HAP-1 (cell line): Measurements from ENCODE around the gene GNAL.

Experiments used
- DNase-seq, 2 experiments: peaks; one replicate each; pipeline ENCODE4 v3.0.0-alpha.2; 2016 to 2020; ENCODE audit warnings: low spot score in 2 of 2
- H3K27me3 ChIP-seq: fragments of 250-450 bp; sonication (Bioruptor Pico); 2 replicates; pipeline ENCODE4 v1.5.1; 2020; ENCODE audit warnings: low read depth, mild to moderate bottlenecking, moderate library complexity
- H3K36me3 ChIP-seq: fragments of 250-450 bp; sonication (Bioruptor Pico); replicated peaks from 2 replicates; pipeline ENCODE4 v1.5.1; 2020; ENCODE audit warnings: mild to moderate bottlenecking
- H3K4me1 ChIP-seq: fragments of 250-450 bp; sonication (Bioruptor Pico); 2 replicates; pipeline ENCODE4 v1.5.1; 2020; ENCODE audit warnings: mild to moderate bottlenecking
- H3K4me3 ChIP-seq: fragments of 250-450 bp; sonication (Bioruptor Pico); 2 replicates; pipeline ENCODE4 v1.5.1; 2020; ENCODE audit warnings: mild to moderate bottlenecking, moderate library complexity
- H3K9me3 ChIP-seq: fragments of 250-450 bp; sonication (Bioruptor Pico); 2 replicates; pipeline ENCODE4 v1.5.1; 2020; ENCODE audit warnings: mild to moderate bottlenecking, moderate library complexity
- in situ Hi-C: fragments of 300-500 bp; cut with MboI; formaldehyde crosslinking; loops from 3 replicates; pipeline ENCODE4 v1.14.3; 2020; ENCODE audit warnings: low sequenced_read_pairs, inconsistent platforms, mixed read lengths

Gene GNAL

DNA sequence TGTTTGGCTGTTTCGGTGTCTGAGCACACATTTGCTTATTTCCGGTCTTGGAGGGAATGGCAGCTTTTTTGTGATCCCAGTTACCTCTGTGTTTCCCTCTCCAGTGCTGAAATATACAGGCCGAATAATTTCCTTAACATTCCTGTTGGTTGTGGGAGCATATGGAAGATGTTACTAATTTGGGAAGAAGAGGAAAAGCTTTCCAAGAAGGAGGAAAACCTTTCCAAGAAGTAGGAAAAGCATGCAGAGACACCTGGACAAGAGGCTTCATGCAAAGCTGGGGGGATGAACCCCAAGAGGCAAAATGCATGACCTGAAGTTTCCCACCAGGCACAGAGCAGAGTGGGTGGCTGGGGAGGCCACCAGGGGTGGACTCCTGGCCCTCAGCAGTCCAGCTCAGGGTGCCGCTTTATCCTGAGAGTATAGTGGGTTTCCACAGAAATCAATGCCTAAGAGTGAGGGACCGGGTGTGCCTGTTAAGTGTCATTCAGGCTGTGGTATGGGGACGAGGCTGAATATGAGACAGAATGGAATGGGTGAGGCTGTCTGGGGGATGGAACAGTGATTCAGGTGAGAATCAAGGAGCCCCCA lies 25.5 kb upstream of the GNAL start:
- H3K4me1 ChIP-seq: no peaks in the 10 kb centered on the region
- no peak for DNase-seq
- H3K36me3 ChIP-seq: no peaks in the 10 kb centered on the region
- H3K9me3 ChIP-seq: no peaks in the 10 kb centered on the region
- in situ Hi-C loops: no loop called here
- no peak overlapping the region for H3K4me3 ChIP-seq
- H3K27me3 ChIP-seq: peaks cover 3% of the 10 kb centered on the region

DNA sequence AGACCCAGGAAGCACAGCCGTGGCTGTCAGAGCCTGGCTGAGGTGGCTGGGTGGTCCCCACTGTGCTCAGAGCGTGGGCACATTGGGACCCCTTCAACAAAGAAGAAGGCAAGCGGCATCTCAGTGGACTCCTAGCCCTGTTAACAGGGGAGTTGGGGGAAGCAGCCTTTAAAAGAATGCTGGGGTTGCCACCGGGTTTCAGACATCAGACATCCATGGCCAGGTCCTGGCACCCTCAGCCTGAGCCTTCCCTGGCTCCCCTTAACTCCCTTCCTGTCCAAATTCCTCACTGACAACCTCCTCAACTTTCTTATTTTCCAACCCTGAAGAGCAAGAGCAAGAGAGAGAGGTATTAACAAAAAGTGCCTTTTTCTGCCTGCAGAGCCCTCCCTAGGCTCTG lies 24.8 kb upstream of the GNAL start:
- H3K9me3 ChIP-seq: no peaks in the 10 kb centered on the region
- H3K4me3 ChIP-seq: no peak overlapping the region
- H3K4me1 ChIP-seq: no peaks in the 10 kb centered on the region
- H3K27me3 ChIP-seq: peaks cover 3% of the 10 kb centered on the region; the same call in 1 of the 2 replicates
- in situ Hi-C loops: no loop called here
- no peak for DNase-seq
- H3K36me3 ChIP-seq: no peaks in the 10 kb centered on the region

DNA sequence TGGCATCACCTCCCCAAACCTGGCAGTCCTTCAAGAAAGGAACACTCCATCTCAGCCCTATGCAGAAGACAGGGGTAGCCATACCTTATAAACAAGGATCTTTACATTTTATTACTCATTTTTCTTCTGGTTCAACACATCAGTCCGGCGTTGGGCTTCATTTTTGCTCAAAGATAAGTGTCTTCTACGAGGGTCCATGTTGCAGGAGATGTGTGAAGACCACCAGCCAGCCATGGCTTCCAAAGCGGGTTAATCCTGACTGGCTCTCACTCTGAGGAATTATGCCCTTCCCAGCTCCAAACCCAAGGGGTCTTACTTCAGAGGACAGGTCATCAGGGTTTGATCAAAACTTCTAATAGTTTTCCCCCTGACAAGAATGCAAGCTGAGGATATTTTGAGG lies 23.9 kb upstream of the GNAL start:
- Histone ChIP-seq H3K27me3 (peaks cover 3% of the 10 kb centered on the region; the same call in 1 of the 2 replicates), H3K9me3 (no peaks in the 10 kb centered on the region), H3K4me1 (no peaks in the 10 kb centered on the region), H3K36me3 (no peaks in the 10 kb centered on the region), H3K4me3 (no peak overlapping the region)
- DNase-seq: no peak
- in situ Hi-C loops: no loop called here

DNA sequence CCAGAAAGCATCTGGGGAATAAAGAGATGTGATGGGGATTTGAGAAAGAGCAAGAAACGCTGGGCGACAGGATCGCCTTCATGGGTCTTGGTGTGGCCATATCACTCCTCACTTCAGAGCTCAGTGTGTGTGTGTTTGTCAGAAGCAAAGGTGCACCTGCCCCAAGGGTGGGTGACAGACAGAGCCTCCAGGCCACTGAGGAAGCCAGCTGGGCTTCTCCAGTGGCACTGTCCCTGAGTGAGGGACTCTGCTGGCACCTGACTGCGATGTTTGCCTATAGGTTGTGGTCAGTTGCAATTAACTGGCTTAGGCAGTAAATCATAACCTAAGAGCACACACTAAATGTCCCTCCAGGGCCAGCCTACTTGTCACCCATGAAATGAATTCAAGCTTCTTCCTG lies 23.5 kb upstream of the GNAL start:
- H3K4me1 ChIP-seq: no peaks in the 10 kb centered on the region
- no peaks in the 10 kb centered on the region for H3K9me3 ChIP-seq
- in situ Hi-C loops: no loop called here
- no peaks in the 10 kb centered on the region for H3K36me3 ChIP-seq
- H3K27me3 ChIP-seq: peaks cover 3% of the 10 kb centered on the region; the same call in 1 of the 2 replicates
- no peak for DNase-seq
- no peak overlapping the region for H3K4me3 ChIP-seq

- Histone ChIP-seq H3K4me1 (no peaks in the 10 kb centered on the region), H3K27me3 (peaks cover 3% of the 10 kb centered on the region; the same call in 1 of the 2 replicates), H3K36me3 (no peaks in the 10 kb centered on the region), H3K4me3 (no peak overlapping the region), H3K9me3 (no peaks in the 10 kb centered on the region)
- in situ Hi-C loops: no loop called here
- DNase-seq: no peak
Measured at GRCh38 chr18:11666176-11666575, 22.9 kb upstream of the GNAL start.

- Histone ChIP-seq H3K36me3 (no peaks in the 10 kb centered on the region), H3K9me3 (no peaks in the 10 kb centered on the region), H3K4me3 (no peak overlapping the region), H3K27me3 (peaks cover 3% of the 10 kb centered on the region; the same call in 1 of the 2 replicates), H3K4me1 (no peaks in the 10 kb centered on the region)
- in situ Hi-C loops: no loop called here
- no peak for DNase-seq
Measured at GRCh38 chr18:11666831-11667230, 22.2 kb upstream of the GNAL start.

DNA sequence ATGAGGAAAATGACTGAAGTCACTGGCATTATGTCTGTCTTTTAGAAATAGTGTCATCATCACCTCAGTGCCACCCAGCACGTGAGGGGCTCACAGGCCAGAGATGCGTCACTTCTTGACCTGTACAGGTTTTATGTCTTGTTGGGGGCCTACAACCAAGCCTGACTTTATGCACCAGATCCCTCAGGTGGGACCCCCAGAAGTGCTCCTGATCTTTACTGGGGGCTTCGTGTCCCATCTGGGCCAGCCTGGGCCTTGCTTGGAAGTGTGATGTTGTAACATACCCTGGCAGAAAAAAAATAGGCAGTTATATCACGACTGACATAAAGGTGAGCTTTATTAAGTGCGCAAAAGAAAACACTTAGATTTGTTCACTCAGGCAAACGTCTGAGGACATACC lies 21.5 kb upstream of the GNAL start:
- Histone ChIP-seq H3K4me1 (no peaks in the 10 kb centered on the region), H3K36me3 (no peaks in the 10 kb centered on the region), H3K9me3 (no peaks in the 10 kb centered on the region), H3K27me3 (peaks cover 3% of the 10 kb centered on the region; the same call in 1 of the 2 replicates), H3K4me3 (no peak overlapping the region)
- in situ Hi-C loops: no loop called here
- no peak for DNase-seq

DNA sequence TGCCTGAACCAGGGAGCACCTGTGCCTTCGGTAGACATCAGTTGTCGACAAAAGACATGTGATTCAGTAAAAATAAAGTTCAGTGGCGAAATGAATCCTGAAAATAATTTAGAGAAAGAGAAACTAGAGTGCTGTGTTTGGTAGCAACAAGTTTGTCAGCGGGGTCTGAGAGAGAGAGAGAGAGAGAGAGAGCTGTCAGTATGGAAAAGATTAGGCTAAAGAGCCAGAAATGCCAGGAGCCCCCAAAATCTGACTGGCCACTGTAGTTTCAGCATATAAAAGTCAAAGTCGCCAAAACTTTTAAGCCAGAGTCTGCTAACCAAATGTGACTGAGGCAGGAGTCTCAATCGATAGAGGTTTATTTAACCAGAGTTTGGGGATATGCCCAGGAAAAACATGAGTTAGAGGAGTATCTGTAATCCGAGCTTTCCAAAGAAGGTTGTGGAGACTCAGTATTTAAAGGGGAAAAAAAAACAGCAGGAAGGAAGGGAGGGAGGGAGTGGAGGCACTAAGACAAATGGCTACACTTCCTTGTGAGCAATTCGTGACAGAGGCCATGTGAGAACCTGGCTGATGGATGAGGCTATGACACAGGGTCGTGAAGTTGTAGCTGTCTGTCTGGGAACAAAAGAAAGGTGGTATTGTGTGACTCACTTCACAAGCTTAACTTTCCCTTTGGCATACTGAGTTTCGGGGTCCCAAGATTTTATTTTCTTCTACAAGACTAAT lies 20.5 kb upstream of the GNAL start:
- in situ Hi-C loops: no loop called here
- Histone ChIP-seq H3K4me1 (no peaks in the 10 kb centered on the region), H3K9me3 (no peaks in the 10 kb centered on the region), H3K36me3 (no peaks in the 10 kb centered on the region), H3K27me3 (peaks cover 3% of the 10 kb centered on the region; the same call in 1 of the 2 replicates), H3K4me3 (no peak overlapping the region)
- no peak for DNase-seq

GRCh38 chr18:11669271-11669947 lies 19.7 kb upstream of the GNAL start:
- Histone ChIP-seq H3K9me3 (no peaks in the 10 kb centered on the region), H3K36me3 (no peaks in the 10 kb centered on the region), H3K4me3 (no peak overlapping the region), H3K27me3 (peaks cover 3% of the 10 kb centered on the region; the same call in 1 of the 2 replicates), H3K4me1 (no peaks in the 10 kb centered on the region)
- in situ Hi-C loops: no loop called here
- no peak for DNase-seq

- Histone ChIP-seq H3K4me1 (no peaks in the 10 kb centered on the region), H3K36me3 (no peaks in the 10 kb centered on the region), H3K4me3 (no peak overlapping the region), H3K9me3 (no peaks in the 10 kb centered on the region), H3K27me3 (peaks cover 3% of the 10 kb centered on the region; the same call in 1 of the 2 replicates)
- in situ Hi-C loops: no loop called here
- no peak for DNase-seq
Measured at GRCh38 chr18:11669948-11670275, 19.2 kb upstream of the GNAL start.

DNA sequence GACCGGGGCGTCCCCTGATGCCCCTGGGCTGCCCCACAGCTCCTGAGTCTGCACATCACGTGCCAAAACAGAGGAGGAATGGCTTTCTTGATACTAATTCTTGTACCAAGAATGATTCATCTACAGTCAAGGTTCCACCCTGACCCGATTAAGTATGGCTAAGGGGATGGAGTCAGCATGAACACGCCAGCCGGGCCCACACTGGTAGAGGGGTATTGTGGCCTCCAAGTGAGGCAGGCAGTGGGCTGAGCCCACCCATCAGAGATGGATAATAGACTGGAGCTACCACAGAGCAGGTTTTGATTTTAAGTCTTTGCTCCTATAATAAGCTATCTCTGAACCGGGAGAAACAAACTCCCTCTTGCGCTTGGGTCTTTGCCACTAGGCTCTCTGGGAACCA lies 17.9 kb upstream of the GNAL start:
- Histone ChIP-seq H3K4me1 (no peaks in the 10 kb centered on the region), H3K36me3 (no peaks in the 10 kb centered on the region), H3K4me3 (no peak overlapping the region), H3K27me3 (peaks cover 2% of the 10 kb centered on the region), H3K9me3 (no peaks in the 10 kb centered on the region)
- in situ Hi-C loops: no loop called here
- DNase-seq: no peak

- peaks cover 5% of the 10 kb centered on the region for H3K27me3 ChIP-seq
- in situ Hi-C loops: no loop called here
- H3K4me3 ChIP-seq: no peak overlapping the region
- no peaks in the 10 kb centered on the region for H3K36me3 ChIP-seq
- no peaks in the 10 kb centered on the region for H3K9me3 ChIP-seq
- no peaks in the 10 kb centered on the region for H3K4me1 ChIP-seq
- no peak for DNase-seq
Measured at GRCh38 chr18:11672198-11672597, 16.9 kb upstream of the GNAL start.

DNA sequence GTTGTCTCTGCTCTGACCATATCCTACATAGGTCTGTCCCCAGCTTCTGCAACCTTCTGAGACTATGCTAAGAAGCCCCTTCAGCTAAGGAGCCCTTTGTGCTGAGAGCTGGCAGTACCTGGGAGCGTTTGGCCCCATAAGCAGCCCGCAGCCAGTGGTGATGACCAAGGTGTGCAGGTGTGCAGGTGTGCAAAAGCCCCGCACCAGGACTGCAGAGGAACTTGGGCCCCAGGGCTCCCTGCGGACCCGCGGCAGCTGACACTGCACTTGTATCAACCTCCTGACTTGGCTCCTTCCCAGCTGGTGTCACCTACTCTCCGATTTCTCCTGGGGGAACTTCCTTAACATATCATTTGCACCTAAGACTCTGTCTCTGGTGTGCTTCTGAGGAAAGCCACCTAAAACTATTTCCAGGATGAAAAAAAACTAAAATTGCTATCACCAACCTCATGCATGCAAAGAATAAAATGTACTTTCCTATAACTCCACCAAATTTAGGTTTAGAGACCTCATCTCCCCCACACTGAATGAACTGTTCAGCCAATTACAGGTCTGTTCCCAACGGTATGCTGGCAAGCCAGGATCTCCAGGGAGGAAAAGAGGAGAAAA lies 16.1 kb upstream of the GNAL start:
- in situ Hi-C loops: no loop called here

DNA sequence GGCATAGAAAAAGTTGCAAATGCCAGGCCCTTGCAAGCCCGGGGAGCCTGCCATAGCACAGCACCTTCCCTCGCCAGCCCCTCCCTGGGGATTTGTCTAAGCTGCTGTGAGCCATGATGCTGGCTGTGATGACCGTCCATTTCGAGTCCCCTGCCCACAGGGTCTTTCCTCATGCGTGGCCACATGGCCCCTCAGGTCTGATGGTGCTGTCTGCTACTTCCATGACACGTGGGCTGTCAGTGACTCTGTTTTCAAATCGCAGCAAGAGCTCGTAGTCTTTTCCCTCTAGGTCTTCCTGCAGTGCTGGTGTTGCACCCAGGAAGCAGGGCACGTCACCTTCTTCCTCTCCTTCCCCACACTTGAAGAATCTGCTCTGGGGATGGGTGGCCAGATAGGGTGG lies 15.5 kb upstream of the GNAL start:
- no peaks in the 10 kb centered on the region for H3K36me3 ChIP-seq
- peaks cover 5% of the 10 kb centered on the region for H3K27me3 ChIP-seq
- DNase-seq: no peak
- H3K9me3 ChIP-seq: no peaks in the 10 kb centered on the region
- no peaks in the 10 kb centered on the region for H3K4me1 ChIP-seq
- H3K4me3 ChIP-seq: no peak overlapping the region
- in situ Hi-C loops: no loop called here

More for the DNA sequence above, 16.1 kb upstream of the GNAL start:
- Histone ChIP-seq H3K4me3 (no peak overlapping the region), H3K27me3 (peaks cover 5% of the 10 kb centered on the region), H3K4me1 (no peaks in the 10 kb centered on the region), H3K36me3 (no peaks in the 10 kb centered on the region), H3K9me3 (no peaks in the 10 kb centered on the region)
- no peak for DNase-seq
